ENCODE data around the gene FBXO3. TPM values are rescaled to one million over a fixed set of nuclear protein-coding genes. Genes with fewer than 3 reads are reported as not detected.

The FBXO3 gene
- total and polyA plus RNA-seq, 2 experiments from 2014 or later = 37.8 to 44.6 TPM

DNA sequence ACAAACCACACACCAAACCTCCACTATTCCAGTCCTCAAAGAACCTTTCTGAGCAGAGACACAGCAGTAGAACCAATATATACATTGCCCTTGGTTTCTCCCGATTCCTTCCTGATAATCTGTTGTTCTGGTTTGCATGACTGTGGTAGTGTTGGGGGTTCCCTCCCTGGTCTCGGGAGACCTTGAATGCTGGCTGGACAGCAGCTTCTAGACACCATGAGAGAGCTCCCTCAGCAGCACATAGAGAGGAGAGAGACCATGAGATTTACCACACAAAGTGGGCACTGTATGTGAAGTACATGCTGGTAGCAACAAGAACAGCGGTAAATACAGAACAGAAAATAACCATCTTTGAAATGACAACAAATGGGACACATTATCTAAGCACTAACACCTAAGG is 76.3 kb downstream of the FBXO3 start:
- no peak for DNase-seq
- no peaks in the 10 kb centered on the region for H3K36me3 ChIP-seq (ENCODE audit: low read depth)
- WGBS, 2 experiments (ENCODE audit: low coverage in 1 of 2, low lambda C conversion rate in 2 of 2, missing lambda C conversion rate in 2 of 2) = 73 to 86% methylated on average over 3 of the region's 3 CpGs
- H3K27me3 ChIP-seq (replicated peaks; ENCODE audit: insufficient read depth) = no peaks in the 10 kb centered on the region
- in situ Hi-C loops (cut with MboI) = no loop called here
- no peak overlapping the region for H2AFZ ChIP-seq
- H3K9me3 ChIP-seq (ENCODE audit: low read depth) = no peaks in the 10 kb centered on the region
- TF ChIP-seq EZH2 (IDR thresholded peaks at IDR 0.05; ENCODE audit: insufficient read depth, poor library complexity, severe bottlenecking) = no peak
- H3K79me2 ChIP-seq (ENCODE audit: insufficient read depth) = no peaks in the 10 kb centered on the region
- H3K4me3 ChIP-seq = no peak overlapping the region
- no peaks in the 10 kb centered on the region for H4K20me1 ChIP-seq (ENCODE audit: insufficient read depth)
- peaks cover 44% of the 10 kb centered on the region for H3K4me1 ChIP-seq (ENCODE audit: insufficient read depth)
- no peak overlapping the region for H3K9ac ChIP-seq
- H3F3A ChIP-seq (ENCODE audit: insufficient read depth) = peaks cover 37% of the 10 kb centered on the region
- no peak overlapping the region for H3K27ac ChIP-seq
- no peaks in the 10 kb centered on the region for H3K9me2 ChIP-seq (ENCODE audit: insufficient read depth)
- no peak overlapping the region for H3K4me2 ChIP-seq (ENCODE audit: unreplicated experiment)

DNA sequence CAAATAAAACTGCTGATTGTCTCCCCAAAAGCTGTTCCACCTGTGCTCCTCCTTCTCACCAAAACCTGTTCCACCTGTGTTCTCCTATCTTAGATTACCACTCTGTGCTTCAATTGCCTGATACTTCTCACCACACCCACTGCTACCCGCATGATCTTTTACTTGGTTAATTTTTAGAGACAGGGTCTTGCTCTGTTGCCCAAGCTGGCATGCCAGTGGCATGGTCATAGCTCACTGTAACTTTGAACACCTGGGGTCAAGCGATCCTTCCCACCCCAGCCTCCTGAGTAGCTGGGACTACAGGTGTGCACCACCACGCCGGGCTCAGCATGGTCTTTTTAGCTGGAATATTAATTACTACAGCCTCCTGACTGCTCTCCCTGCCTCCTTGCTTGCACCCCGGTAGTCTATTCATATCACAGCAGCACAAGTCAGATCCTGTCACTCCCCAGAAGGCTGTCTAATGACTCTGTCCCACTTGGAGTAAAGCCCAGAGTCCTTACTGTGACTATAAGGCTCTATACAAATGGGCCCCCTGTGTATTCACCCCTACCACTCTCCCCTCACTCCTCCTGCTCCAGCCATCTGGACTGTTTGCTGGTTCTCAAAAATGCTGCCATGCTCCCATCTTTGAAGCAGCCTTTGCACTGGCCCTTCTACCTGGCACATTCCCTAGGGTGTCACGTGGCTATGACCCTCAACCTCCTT is 77.2 kb downstream of the FBXO3 start:
- no peaks in the 10 kb centered on the region for H3K9me3 ChIP-seq (ENCODE audit: low read depth)
- no peak overlapping the region for H3K27ac ChIP-seq
- no peak overlapping the region for H2AFZ ChIP-seq
- TF ChIP-seq EZH2phosphoT487 (IDR thresholded peaks at IDR 0.05; ENCODE audit: insufficient read depth, low read depth) (no peak), EZH2 (IDR thresholded peaks at IDR 0.05; ENCODE audit: insufficient read depth, poor library complexity, severe bottlenecking) (no peak)
- peaks cover 37% of the 10 kb centered on the region for H3F3A ChIP-seq (ENCODE audit: insufficient read depth)
- H3K4me3 ChIP-seq = no peak overlapping the region
- peaks cover 44% of the 10 kb centered on the region for H3K4me1 ChIP-seq (ENCODE audit: insufficient read depth)
- in situ Hi-C loops (cut with MboI) = no loop called here
- H3K4me2 ChIP-seq (ENCODE audit: unreplicated experiment) = no peak overlapping the region
- no peaks in the 10 kb centered on the region for H4K20me1 ChIP-seq (ENCODE audit: insufficient read depth)
- 89 to 92% methylated on average over 6 of the region's 6 CpGs for WGBS, 2 experiments (ENCODE audit: low coverage in 1 of 2, low lambda C conversion rate in 2 of 2, missing lambda C conversion rate in 2 of 2)
- no peaks in the 10 kb centered on the region for H3K9me2 ChIP-seq (ENCODE audit: insufficient read depth)
- H3K79me2 ChIP-seq (ENCODE audit: insufficient read depth) = no peaks in the 10 kb centered on the region
- no peaks in the 10 kb centered on the region for H3K36me3 ChIP-seq (ENCODE audit: low read depth)
- H3K9ac ChIP-seq = no peak overlapping the region
- H3K27me3 ChIP-seq (replicated peaks; ENCODE audit: insufficient read depth) = no peaks in the 10 kb centered on the region
- no peak for DNase-seq

DNA sequence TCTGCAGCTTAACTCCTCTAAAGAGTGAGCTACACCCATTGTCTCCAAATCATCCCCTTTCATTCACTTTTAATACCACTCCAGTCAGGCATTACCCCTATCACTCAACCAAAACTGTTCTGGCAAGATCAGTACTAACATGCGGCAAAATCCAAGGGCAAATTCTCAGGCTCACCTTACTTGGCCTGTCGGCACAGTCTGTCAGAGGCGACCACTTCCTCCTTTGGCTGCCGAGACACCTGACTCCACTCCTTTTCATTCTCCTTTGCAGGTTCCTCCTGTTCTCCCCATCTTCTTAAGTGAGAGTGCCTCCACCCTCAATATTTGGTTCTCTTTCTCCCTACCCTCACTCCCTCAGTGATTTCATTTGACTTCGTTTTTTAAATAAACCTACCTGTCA is 77.9 kb downstream of the FBXO3 start:
- Histone ChIP-seq H3K9ac (no peak overlapping the region), H3K27ac (no peak overlapping the region), H3K36me3 (ENCODE audit: low read depth) (no peaks in the 10 kb centered on the region), H2AFZ (no peak overlapping the region), H3F3A (ENCODE audit: insufficient read depth) (peaks cover 35% of the 10 kb centered on the region), H3K4me1 (ENCODE audit: insufficient read depth) (peaks cover 42% of the 10 kb centered on the region), H3K9me2 (ENCODE audit: insufficient read depth) (no peaks in the 10 kb centered on the region), H4K20me1 (ENCODE audit: insufficient read depth) (no peaks in the 10 kb centered on the region), H3K79me2 (ENCODE audit: insufficient read depth) (no peaks in the 10 kb centered on the region), H3K4me3 (no peak overlapping the region), H3K27me3 (replicated peaks; ENCODE audit: insufficient read depth) (no peaks in the 10 kb centered on the region), H3K9me3 (ENCODE audit: low read depth) (no peaks in the 10 kb centered on the region), H3K4me2 (ENCODE audit: unreplicated experiment) (no peak overlapping the region)
- TF ChIP-seq EZH2 (IDR thresholded peaks at IDR 0.05; ENCODE audit: insufficient read depth, poor library complexity, severe bottlenecking) (no peak), EZH2phosphoT487 (IDR thresholded peaks at IDR 0.05; ENCODE audit: insufficient read depth, low read depth) (no peak)
- in situ Hi-C loops (cut with MboI) = no loop called here
- DNase-seq = no peak
- WGBS, 2 experiments (ENCODE audit: low coverage in 1 of 2, low lambda C conversion rate in 2 of 2, missing lambda C conversion rate in 2 of 2) = 96 to 99% methylated on average over 5 of the region's 5 CpGs

GRCh38 chr11:33695051-33695566 is 79.2 kb downstream of the FBXO3 start:
- Histone ChIP-seq H3K4me2 (ENCODE audit: unreplicated experiment) (no peak overlapping the region), H3K4me3 (no peak overlapping the region), H3K9me2 (ENCODE audit: insufficient read depth) (no peaks in the 10 kb centered on the region), H3K27me3 (replicated peaks; ENCODE audit: insufficient read depth) (no peaks in the 10 kb centered on the region), H3F3A (ENCODE audit: insufficient read depth) (peaks cover 37% of the 10 kb centered on the region), H3K9ac (no peak overlapping the region), H2AFZ (no peak overlapping the region), H3K9me3 (ENCODE audit: low read depth) (no peaks in the 10 kb centered on the region), H3K79me2 (ENCODE audit: insufficient read depth) (no peaks in the 10 kb centered on the region), H3K27ac (no peak overlapping the region), H3K4me1 (ENCODE audit: insufficient read depth) (peaks cover 43% of the 10 kb centered on the region), H3K36me3 (ENCODE audit: low read depth) (no peaks in the 10 kb centered on the region), H4K20me1 (ENCODE audit: insufficient read depth) (no peaks in the 10 kb centered on the region)
- no peak for DNase-seq
- TF ChIP-seq EZH2phosphoT487 (IDR thresholded peaks at IDR 0.05; ENCODE audit: insufficient read depth, low read depth) (no peak), EZH2 (IDR thresholded peaks at IDR 0.05; ENCODE audit: insufficient read depth, poor library complexity, severe bottlenecking) (no peak)
- in situ Hi-C loops (cut with MboI) = no loop called here
- 91 to 96% methylated on average over 4 of the region's 4 CpGs for WGBS, 2 experiments (ENCODE audit: low coverage in 1 of 2, low lambda C conversion rate in 2 of 2, missing lambda C conversion rate in 2 of 2)
